Measurements from ENCODE around the gene STKLD1. TPM values are rescaled to one million over a fixed set of nuclear protein-coding genes. Genes with fewer than 3 reads are reported as not detected.
A peak's percentile ranks its signal among the peaks of the same experiment; 100 is the strongest.

STKLD1 gene
- total and polyA plus RNA-seq, 4 donors, result 0.40 to 3.1 (median 1.1) TPM

GRCh38 chr9:133369933-133370332 lies 6.2 kb upstream of the STKLD1 start:
- peaks cover 2 to 44% (median 34%) of the 10 kb centered on the region in 4 donors for H3K36me3 ChIP-seq (ENCODE audit: control insufficient read depth in 4 of 4, insufficient read depth in 4 of 4, low read length in 4 of 4)
- peaks cover 6 to 25% (median 20%) of the 10 kb centered on the region in 5 donors for H3K4me1 ChIP-seq (ENCODE audit: control insufficient read depth in 5 of 5, insufficient read depth in 5 of 5, low read length in 5 of 5)
- H3K9me3 ChIP-seq (ENCODE audit: control insufficient read depth in 4 of 4, insufficient read depth in 3 of 4, low read length in 3 of 4), result no peaks in the 10 kb centered on the region
- 69 to 81% methylated on average over 7 of the region's 7 CpGs for WGBS, 2 donors
- H3K4me3 ChIP-seq, result no peak overlapping the region
- ATAC-seq (ENCODE audit: insufficient read depth, low FRiP score) (no peak), DNase-seq (peak in 1 of 3 donors; percentile 44)
- H3K9ac ChIP-seq (ENCODE audit: insufficient read depth in 1 of 2, low read length in 2 of 2), result no peak overlapping the region
- H3K27me3 ChIP-seq (ENCODE audit: control insufficient read depth in 3 of 3, insufficient read depth in 3 of 3, low read length in 2 of 3), result no peaks in the 10 kb centered on the region
- H3K27ac ChIP-seq (ENCODE audit: low read depth in 1 of 2, low read length in 1 of 2), result peak overlapping the region in 1 of 2 donors; percentile 41
- no peak for TF ChIP-seq CTCF (IDR thresholded peaks at IDR 0.05; ENCODE audit: control extremely low read depth, extremely low read depth)

GRCh38 chr9:133370685-133371084 lies 5.5 kb upstream of the STKLD1 start:
- Histone ChIP-seq H3K36me3 (ENCODE audit: control insufficient read depth in 4 of 4, insufficient read depth in 4 of 4, low read length in 4 of 4) (peaks cover 2 to 37% (median 29%) of the 10 kb centered on the region in 4 donors), H3K9ac (ENCODE audit: insufficient read depth in 1 of 2, low read length in 2 of 2) (no peak overlapping the region), H3K4me1 (ENCODE audit: control insufficient read depth in 5 of 5, insufficient read depth in 5 of 5, low read length in 5 of 5) (peaks cover 6 to 25% (median 12%) of the 10 kb centered on the region in 5 donors), H3K27me3 (ENCODE audit: control insufficient read depth in 3 of 3, insufficient read depth in 3 of 3, low read length in 2 of 3) (no peaks in the 10 kb centered on the region), H3K27ac (ENCODE audit: low read depth in 1 of 2, low read length in 1 of 2) (peak overlapping the region in 1 of 2 donors; percentile 32), H3K4me3 (no peak overlapping the region), H3K9me3 (ENCODE audit: control insufficient read depth in 4 of 4, insufficient read depth in 3 of 4, low read length in 3 of 4) (no peaks in the 10 kb centered on the region)
- ATAC-seq (ENCODE audit: insufficient read depth, low FRiP score), result no peak
- WGBS, 2 donors, result 61 to 64% methylated on average over 9 of the region's 9 CpGs
- TF ChIP-seq CTCF (IDR thresholded peaks at IDR 0.05; ENCODE audit: control extremely low read depth, extremely low read depth), result no peak
- no peak for DNase-seq

- Histone ChIP-seq H3K27ac (ENCODE audit: low read depth in 1 of 2, low read length in 1 of 2) (peak overlapping the region in 1 of 2 donors; percentile 32), H3K9me3 (ENCODE audit: control insufficient read depth in 4 of 4, insufficient read depth in 3 of 4, low read length in 3 of 4) (no peaks in the 10 kb centered on the region), H3K4me3 (no peak overlapping the region), H3K9ac (ENCODE audit: insufficient read depth in 1 of 2, low read length in 2 of 2) (no peak overlapping the region), H3K4me1 (ENCODE audit: control insufficient read depth in 5 of 5, insufficient read depth in 5 of 5, low read length in 5 of 5) (peaks cover 6 to 25% (median 12%) of the 10 kb centered on the region in 5 donors), H3K27me3 (ENCODE audit: control insufficient read depth in 3 of 3, insufficient read depth in 3 of 3, low read length in 2 of 3) (no peaks in the 10 kb centered on the region), H3K36me3 (ENCODE audit: control insufficient read depth in 4 of 4, insufficient read depth in 4 of 4, low read length in 4 of 4) (peaks cover 0 to 32% (median 23%) of the 10 kb centered on the region in 4 donors)
- TF ChIP-seq CTCF (IDR thresholded peaks at IDR 0.05; ENCODE audit: control extremely low read depth, extremely low read depth), result no peak
- 51 to 58% methylated on average over 12 of the region's 12 CpGs for WGBS, 2 donors
- ATAC-seq (ENCODE audit: insufficient read depth, low FRiP score) (no peak), DNase-seq (no peak)
These were observed 4.9 kb upstream of the STKLD1 start for GRCh38 chr9:133371261-133371711.

- Histone ChIP-seq H3K4me3 (no peak overlapping the region), H3K36me3 (ENCODE audit: control insufficient read depth in 4 of 4, insufficient read depth in 4 of 4, low read length in 4 of 4) (peaks cover 0 to 23% (median 16%) of the 10 kb centered on the region in 4 donors), H3K9me3 (ENCODE audit: control insufficient read depth in 4 of 4, insufficient read depth in 3 of 4, low read length in 3 of 4) (no peaks in the 10 kb centered on the region), H3K4me1 (ENCODE audit: control insufficient read depth in 5 of 5, insufficient read depth in 5 of 5, low read length in 5 of 5) (peaks cover 6 to 30% (median 12%) of the 10 kb centered on the region in 5 donors), H3K27me3 (ENCODE audit: control insufficient read depth in 3 of 3, insufficient read depth in 3 of 3, low read length in 2 of 3) (no peaks in the 10 kb centered on the region), H3K9ac (ENCODE audit: insufficient read depth in 1 of 2, low read length in 2 of 2) (peak overlapping the region in 1 of 2 donors; percentile 17), H3K27ac (ENCODE audit: low read depth in 1 of 2, low read length in 1 of 2) (no peak overlapping the region)
- no peak for TF ChIP-seq CTCF (IDR thresholded peaks at IDR 0.05; ENCODE audit: control extremely low read depth, extremely low read depth)
- WGBS, 2 donors, result 76 to 89% methylated on average over 7 of the region's 7 CpGs
- no peak for DNase-seq
- ATAC-seq (ENCODE audit: insufficient read depth, low FRiP score), result no peak
These were observed 4.0 kb upstream of the STKLD1 start for GRCh38 chr9:133372144-133372543.

All from lung (tissue), 12 donors.